Measurements from ENCODE around the gene CASQ2.

DNA sequence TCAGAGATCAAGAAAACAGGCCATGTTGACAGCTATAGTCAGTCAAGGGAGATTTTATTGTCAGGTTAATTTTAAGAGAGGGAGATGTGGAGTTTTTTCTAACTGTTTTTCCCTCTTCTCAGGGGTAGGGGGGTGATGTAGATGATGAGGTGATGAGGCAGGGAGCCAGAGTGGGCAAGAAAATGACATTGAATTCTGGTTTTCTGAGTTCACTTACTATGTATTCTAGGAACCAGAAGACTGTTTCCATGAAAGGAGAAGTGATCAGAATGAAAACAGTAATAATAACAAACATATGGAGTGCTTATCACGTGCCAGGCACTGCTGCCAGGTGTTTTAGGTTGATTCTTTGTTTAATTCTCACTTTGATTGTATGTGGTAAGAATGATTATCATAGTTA, 40.2 kb downstream of the CASQ2 start:
- no peak for TF ChIP-seq JUND (IDR thresholded peaks at IDR 0.05)
- TF ChIP-seq, protein P1, sequence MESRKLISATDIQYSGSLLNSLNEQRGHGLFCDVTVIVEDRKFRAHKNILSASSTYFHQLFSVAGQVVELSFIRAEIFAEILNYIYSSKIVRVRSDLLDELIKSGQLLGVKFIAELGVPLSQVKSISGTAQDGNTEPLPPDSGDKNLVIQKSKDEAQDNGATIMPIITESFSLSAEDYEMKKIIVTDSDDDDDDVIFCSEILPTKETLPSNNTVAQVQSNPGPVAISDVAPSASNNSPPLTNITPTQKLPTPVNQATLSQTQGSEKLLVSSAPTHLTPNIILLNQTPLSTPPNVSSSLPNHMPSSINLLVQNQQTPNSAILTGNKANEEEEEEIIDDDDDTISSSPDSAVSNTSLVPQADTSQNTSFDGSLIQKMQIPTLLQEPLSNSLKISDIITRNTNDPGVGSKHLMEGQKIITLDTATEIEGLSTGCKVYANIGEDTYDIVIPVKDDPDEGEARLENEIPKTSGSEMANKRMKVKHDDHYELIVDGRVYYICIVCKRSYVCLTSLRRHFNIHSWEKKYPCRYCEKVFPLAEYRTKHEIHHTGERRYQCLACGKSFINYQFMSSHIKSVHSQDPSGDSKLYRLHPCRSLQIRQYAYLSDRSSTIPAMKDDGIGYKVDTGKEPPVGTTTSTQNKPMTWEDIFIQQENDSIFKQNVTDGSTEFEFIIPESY (IDR thresholded peaks at IDR 0.05; ENCODE audit: borderline replicate concordance, low read depth), result no peak
- TF ChIP-seq MXI1 (IDR thresholded peaks at IDR 0.05; ENCODE audit: low read depth, low read length), result no peak

All from SK-N-SH (cell line).